MM.1S (cell line): ENCODE results near the gene IFNK.

Experiments
- CTCF ChIP-seq: fragments of 300-600 bp; sonication (generic); IDR thresholded peaks from 2 replicates; pipeline ENCODE4 v1.5.1; 2016; ENCODE audit warnings: antibody characterized with exemption, low read length, mixed read lengths
- EZH2 ChIP-seq: fragments of 300-600 bp; sonication (generic); optimal IDR thresholded peaks from 2 replicates; pipeline ENCODE3; 2017; ENCODE audit warnings: low read depth, mild to moderate bottlenecking, antibody characterized with exemption, low read length, mixed read lengths
- EZH2phosphoT487 ChIP-seq: fragments of 300-600 bp; sonication (generic); IDR thresholded peaks from 2 replicates; pipeline ENCODE4 v1.6.1; 2018; ENCODE audit warnings: antibody characterized with exemption, low read length

- TF ChIP-seq CTCF (no peak), EZH2phosphoT487 (no peak), EZH2 (no peak)
Observed at GRCh38 chr9:27530915-27531755, 7.0 kb downstream of the IFNK start.
